IPS-18a (cell line): ENCODE results near the gene DENND2D.

Experiments
- H3K27ac ChIP-seq: one replicate; pipeline ENCODE4 v1.5.1; 2013; ENCODE audit warnings: low read length
- H3K27me3 ChIP-seq: one replicate; pipeline ENCODE4 v1.6.1; 2013; ENCODE audit warnings: mild to moderate bottlenecking, low read length; ENCODE audit not compliant: control insufficient read depth, insufficient read depth
- H3K36me3 ChIP-seq: one replicate; pipeline ENCODE4 v1.6.1; 2013; ENCODE audit warnings: low read depth, low read length; ENCODE audit not compliant: control insufficient read depth
- H3K4me1 ChIP-seq: one replicate; pipeline ENCODE4 v1.6.1; 2013; ENCODE audit warnings: low read depth, low read length; ENCODE audit not compliant: control insufficient read depth
- H3K4me3 ChIP-seq: one replicate; pipeline ENCODE4 v1.5.1; 2013; ENCODE audit warnings: low read length
- H3K9ac ChIP-seq: one replicate; pipeline ENCODE4 v1.6.1; 2013; ENCODE audit warnings: mild to moderate bottlenecking, low read length, moderate library complexity
- H3K9me3 ChIP-seq: one replicate; pipeline ENCODE4 v1.6.1; 2013; ENCODE audit warnings: low read depth, low read length; ENCODE audit not compliant: control insufficient read depth

DENND2D gene, protein sequence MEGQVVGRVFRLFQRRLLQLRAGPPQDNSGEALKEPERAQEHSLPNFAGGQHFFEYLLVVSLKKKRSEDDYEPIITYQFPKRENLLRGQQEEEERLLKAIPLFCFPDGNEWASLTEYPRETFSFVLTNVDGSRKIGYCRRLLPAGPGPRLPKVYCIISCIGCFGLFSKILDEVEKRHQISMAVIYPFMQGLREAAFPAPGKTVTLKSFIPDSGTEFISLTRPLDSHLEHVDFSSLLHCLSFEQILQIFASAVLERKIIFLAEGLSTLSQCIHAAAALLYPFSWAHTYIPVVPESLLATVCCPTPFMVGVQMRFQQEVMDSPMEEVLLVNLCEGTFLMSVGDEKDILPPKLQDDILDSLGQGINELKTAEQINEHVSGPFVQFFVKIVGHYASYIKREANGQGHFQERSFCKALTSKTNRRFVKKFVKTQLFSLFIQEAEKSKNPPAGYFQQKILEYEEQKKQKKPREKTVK

DNA sequence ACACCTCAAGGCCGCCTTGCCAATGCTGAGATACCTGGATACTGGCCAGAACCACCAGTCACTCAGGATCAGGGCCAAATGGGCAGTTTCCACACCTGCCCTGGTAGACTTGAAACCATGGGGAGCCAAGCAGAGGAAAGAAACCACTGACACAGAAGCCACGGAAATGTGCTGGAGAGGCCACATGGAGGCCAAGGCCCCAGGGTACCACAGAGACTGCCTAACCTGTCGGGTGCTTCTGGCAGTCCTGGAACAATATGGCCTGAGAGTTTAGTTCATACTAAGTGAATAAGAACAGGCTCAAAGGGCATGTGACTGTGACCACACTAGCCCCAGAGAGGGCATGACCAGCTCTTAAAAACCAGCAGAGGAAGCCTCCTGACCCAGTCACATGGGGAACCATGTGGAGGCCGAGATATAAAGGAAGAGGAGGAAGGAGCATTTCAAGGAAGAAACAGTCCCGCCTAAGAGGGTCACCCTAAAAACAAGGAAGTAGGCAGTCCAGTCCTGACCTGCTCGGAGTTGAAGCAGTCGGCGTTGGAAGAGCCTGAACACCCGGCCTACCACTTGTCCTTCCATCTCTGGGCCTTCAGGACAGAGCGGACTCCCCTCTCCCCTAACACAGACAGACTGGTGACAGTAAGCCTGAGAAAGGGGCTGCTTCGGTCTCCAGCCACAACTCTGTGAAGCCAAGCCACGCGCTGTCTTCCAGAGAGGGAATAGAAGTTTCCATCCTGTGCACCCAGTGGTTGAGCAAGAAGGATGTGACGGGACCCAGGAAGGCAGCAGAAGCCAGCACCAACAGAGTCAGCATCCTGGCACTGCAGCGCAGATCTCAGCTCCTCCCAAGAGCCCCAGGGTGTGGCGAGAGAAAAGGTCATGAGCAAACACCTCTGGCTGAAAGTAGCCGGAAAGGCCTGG lies at the start of gene DENND2D:
Gene DENND2D (minus strand): TSS at position 766 of the 921 bp plus-strand sequence. CDS start 187 bp downstream, at position 579.
- Histone ChIP-seq H3K27me3 (no peaks in the 10 kb centered on the region), H3K4me3 (no peak within 1 kb of the TSS), H3K36me3 (no peaks in the 10 kb centered on the region), H3K27ac (no peak within 1 kb of the TSS), H3K9ac (no peak within 1 kb of the TSS), H3K4me1 (no peaks in the 10 kb centered on the region), H3K9me3 (no peaks in the 10 kb centered on the region)

DNA sequence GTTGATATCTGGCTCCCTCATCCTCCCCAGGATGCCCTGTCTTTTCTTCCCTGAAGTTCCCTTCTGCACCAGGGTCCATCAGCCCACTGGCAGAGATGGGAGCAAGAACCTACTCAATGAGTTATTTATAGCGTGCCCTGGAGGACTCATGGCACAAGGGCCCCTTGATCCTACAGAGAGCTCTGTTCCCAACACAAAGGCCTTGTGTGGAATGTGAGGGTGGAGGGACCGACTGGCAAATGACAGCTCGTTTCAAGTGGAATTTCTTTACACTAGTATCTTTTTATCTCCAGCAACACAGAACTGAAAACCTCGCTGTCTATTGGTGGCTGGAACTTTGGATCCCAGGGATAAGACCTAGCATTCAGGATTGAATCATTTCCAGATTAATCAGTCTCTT lies 49.5 kb upstream of the DENND2D start:
- Histone ChIP-seq H3K27ac (no peak overlapping the region), H3K9me3 (no peaks in the 10 kb centered on the region), H3K4me3 (no peak overlapping the region), H3K27me3 (no peaks in the 10 kb centered on the region), H3K9ac (no peak overlapping the region), H3K36me3 (no peaks in the 10 kb centered on the region), H3K4me1 (no peaks in the 10 kb centered on the region)

DNA sequence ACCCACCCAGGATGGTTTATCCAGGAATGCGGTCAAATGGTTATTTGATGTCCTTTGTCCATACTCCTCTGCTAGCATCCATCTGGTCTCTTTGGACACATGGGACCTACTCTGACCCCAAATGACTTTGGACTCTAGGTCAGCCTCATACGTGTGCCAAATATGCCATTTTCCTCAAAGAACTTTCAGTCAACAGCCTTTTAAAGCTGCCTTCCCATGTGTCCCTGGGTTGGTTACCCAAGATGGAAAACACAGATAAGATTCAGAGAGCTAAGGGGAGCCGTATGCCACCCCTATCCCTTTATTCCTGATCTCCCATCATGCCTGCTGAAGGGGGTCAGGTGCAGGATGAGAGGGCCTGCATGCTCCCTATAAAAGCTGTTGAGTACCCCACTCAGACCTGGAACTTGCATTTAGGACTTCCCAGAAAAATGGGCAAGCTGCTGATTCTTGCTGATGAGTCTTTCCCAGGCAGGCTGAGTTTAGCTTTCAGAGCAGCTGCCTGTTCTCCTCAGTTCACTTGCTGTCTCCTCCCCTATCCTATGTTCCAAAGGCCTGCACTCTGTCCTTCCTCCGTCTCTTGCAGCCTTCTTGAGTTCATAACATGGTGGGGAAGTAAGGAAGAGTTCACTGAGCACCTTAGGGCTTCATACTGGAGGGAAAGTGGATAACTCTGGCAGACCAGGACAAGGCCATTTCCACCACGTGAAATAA lies 46.8 kb upstream of the DENND2D start:
- Histone ChIP-seq H3K4me3 (no peak overlapping the region), H3K4me1 (no peaks in the 10 kb centered on the region), H3K27me3 (no peaks in the 10 kb centered on the region), H3K9ac (no peak overlapping the region), H3K36me3 (no peaks in the 10 kb centered on the region), H3K9me3 (no peaks in the 10 kb centered on the region), H3K27ac (no peak overlapping the region)

DNA sequence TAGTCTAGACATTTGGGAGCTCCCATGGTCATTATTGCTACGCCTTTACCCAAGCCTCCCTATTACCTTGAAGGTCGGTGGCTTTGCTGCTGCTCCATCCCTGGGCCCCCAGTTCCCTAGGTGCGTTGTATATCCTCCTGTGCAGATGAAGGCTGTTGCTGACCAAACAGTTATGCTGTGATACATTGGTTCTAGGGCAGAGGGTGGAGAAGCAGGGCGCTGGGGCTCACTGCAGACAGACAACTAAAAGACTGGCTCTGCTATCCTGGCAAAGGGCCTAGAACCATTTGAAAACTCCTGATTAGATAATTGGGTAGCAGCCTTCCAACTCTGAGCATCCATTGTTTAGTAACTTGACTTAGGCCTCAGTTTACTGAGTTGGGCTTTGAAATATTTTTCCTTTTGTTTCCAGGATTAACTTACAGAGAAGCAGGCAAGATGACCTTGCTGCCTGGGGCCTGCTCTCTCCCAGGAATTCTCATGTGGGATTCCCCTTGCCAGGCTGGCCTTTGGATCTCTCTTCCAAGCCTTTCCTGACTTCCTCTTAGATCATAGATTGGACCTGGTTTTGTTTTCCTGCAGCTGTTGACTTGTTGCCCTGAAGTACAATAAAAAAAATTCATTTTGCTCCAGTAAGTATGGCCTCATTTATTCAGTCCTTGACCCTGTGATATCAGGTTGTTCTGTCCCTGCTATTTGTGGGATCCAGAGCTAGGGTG lies 42.5 kb upstream of the DENND2D start:
- Histone ChIP-seq H3K4me3 (no peak overlapping the region), H3K9me3 (no peaks in the 10 kb centered on the region), H3K9ac (no peak overlapping the region), H3K27me3 (no peaks in the 10 kb centered on the region), H3K27ac (no peak overlapping the region), H3K36me3 (no peaks in the 10 kb centered on the region), H3K4me1 (no peaks in the 10 kb centered on the region)

DNA sequence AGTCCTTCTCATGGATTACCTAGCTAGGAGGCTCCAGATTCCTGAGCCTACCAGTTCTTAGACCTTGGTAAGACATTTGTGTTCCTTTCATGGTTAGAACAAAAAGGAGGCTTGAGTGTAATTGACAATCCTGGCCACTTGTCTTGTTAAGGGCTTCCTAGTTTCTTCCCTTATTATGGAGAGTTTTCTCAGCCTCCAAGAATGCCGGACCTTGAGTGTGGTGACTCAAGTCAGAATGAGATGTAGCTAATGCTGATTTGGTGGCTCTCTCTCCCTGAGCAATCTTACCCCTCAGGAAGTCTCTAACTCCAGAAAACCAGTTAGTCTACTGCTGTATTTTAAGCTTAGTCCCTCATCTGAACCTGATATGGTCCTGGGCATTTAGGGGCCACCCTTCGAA lies 41.4 kb upstream of the DENND2D start:
- H3K27ac ChIP-seq, result no peak overlapping the region
- H3K36me3 ChIP-seq, result no peaks in the 10 kb centered on the region
- no peaks in the 10 kb centered on the region for H3K27me3 ChIP-seq
- H3K4me3 ChIP-seq, result no peak overlapping the region
- no peaks in the 10 kb centered on the region for H3K4me1 ChIP-seq
- H3K9ac ChIP-seq, result no peak overlapping the region
- H3K9me3 ChIP-seq, result no peaks in the 10 kb centered on the region

DNA sequence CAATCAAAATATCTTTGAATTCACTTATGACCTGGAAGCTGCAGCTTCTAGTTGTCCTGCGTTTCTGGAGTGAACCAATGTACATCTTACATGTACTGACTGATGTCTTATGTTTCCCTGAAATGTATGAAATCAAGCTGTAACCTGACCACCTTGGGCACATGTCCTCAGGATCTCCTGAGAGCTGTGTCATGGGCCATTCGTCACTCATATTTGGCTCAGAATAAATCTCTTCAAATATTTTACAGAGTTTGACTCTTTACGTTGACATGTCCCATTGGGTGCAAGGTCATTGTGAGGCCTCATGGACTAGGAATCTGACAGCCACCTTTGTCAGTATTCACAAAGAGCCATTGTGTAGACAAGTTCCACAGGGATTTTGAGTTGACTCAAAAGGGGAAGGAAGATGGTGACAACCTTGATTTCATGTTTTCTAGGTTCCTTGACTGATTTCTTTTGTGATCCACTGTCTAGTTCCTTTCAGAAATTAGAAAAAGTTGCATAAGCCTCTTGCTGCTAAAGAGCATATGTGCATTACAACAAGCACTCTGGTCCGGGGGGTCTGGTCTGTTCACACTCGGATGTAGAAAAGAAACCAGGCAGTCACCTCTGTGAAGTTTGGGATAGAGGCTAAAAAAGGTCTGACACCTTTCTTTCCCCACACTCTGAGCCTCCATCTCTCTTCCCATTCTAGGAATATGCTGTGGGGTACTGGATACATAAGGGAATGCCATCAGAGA lies 37.8 kb upstream of the DENND2D start:
- Histone ChIP-seq H3K36me3 (no peaks in the 10 kb centered on the region), H3K4me3 (no peak overlapping the region), H3K4me1 (no peaks in the 10 kb centered on the region)

DNA sequence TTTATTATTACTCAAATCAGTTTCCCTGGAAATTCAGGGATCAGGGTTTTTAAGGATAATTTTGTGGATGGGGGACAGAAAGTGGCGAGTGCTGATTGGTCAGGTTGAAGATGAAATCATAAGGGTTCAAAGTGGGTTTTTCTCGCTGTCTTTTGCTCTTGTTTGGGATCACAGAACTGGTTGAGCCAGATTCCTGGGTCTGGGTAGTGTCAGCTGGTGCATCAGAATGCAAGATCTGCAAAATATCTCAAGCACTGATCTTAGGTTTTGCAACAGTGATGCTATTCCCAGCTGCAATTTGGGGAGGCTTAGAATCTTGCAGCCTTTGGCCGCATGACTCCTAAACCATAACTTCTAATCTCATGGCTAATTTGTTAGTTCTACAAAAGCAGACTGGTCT lies 36.4 kb upstream of the DENND2D start:
- Histone ChIP-seq H3K9ac (no peak overlapping the region), H3K4me3 (no peak overlapping the region), H3K36me3 (no peaks in the 10 kb centered on the region), H3K27ac (no peak overlapping the region), H3K27me3 (no peaks in the 10 kb centered on the region), H3K9me3 (no peaks in the 10 kb centered on the region), H3K4me1 (no peaks in the 10 kb centered on the region)

More for the DNA sequence above, 37.8 kb upstream of the DENND2D start:
- H3K27ac ChIP-seq, result no peak overlapping the region
- no peaks in the 10 kb centered on the region for H3K9me3 ChIP-seq
- no peak overlapping the region for H3K9ac ChIP-seq
- H3K27me3 ChIP-seq, result no peaks in the 10 kb centered on the region

DNA sequence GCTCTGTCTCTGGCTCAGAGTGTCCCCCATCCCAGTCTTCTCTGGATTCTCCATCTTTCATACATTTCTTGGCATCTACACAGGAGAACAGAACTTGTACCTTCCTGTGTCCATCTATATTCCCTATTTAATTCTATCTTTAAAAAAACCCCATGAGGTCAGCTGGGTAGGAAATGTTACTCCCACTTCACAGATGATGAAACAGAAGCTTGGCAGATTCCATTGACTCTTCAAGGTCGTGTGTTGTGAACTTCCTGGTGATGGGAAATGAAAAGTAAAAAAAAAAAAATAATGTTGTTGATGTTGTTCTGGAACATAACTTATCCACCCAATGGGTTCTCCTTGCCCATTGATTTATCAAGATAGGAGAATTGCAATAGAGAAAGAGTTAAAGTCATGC lies 35.9 kb upstream of the DENND2D start:
- Histone ChIP-seq H3K4me3 (no peak overlapping the region), H3K27ac (no peak overlapping the region), H3K9ac (no peak overlapping the region), H3K27me3 (no peaks in the 10 kb centered on the region), H3K4me1 (no peaks in the 10 kb centered on the region), H3K9me3 (no peaks in the 10 kb centered on the region), H3K36me3 (no peaks in the 10 kb centered on the region)

DNA sequence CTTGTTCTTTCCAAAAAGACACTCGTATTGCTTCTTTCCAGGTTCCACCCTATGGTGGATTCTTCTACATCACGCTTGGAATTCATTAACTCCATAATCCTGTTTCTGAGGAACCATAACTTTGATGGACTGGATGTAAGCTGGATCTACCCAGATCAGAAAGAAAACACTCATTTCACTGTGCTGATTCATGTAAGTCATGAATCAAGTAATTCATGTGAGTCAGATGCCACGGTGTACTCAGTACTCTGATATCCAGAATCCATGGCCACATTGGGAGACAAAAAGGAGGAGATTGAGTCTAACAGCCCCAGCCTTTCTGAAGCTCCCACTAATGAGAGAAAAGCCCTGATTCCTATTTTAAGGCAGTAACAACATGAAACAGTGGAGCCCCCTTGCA lies 34.4 kb upstream of the DENND2D start:
- H3K9me3 ChIP-seq, result no peaks in the 10 kb centered on the region
- no peak overlapping the region for H3K9ac ChIP-seq
- no peak overlapping the region for H3K27ac ChIP-seq
- H3K4me3 ChIP-seq, result no peak overlapping the region
- no peaks in the 10 kb centered on the region for H3K36me3 ChIP-seq
- H3K27me3 ChIP-seq, result no peaks in the 10 kb centered on the region
- no peaks in the 10 kb centered on the region for H3K4me1 ChIP-seq

DNA sequence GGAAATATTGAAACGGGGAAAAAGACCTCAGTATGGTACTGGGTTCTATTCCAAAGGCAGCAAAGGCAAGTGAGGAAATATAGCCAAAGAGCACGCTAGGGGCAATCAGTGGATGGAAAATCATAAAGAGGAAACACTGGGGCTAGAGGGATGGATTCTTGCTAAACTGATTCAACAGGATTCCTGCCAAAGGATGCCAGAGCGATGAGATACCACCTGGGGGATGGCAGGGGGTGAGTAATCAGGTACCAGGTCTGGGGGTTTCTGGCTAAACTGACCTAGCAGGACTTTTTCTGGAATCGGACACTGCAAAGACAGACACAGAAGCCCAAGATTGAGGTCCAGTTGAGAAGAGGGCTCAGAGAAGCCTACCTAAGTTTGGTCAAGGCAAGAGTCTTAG lies 33.8 kb upstream of the DENND2D start:
- Histone ChIP-seq H3K27ac (no peak overlapping the region), H3K4me3 (no peak overlapping the region), H3K36me3 (no peaks in the 10 kb centered on the region), H3K9ac (no peak overlapping the region), H3K27me3 (no peaks in the 10 kb centered on the region), H3K4me1 (no peaks in the 10 kb centered on the region), H3K9me3 (no peaks in the 10 kb centered on the region)
